GM21723 (cell line): Measurements from ENCODE around the gene SMIM9.
"Not testable (repeated sequence)": the region's sequence is repeated elsewhere in the genome, so short reads cannot be mapped to it uniquely, and the experiment has no call there.

Source experiments
- ATAC-seq: cut with Tn5 transposase; IDR thresholded peaks from one replicate; pipeline ENCODE4 v1.9.1; 2021; ENCODE audit warnings: mild to moderate bottlenecking, moderate library complexity; ENCODE audit not compliant: unreplicated experiment

Gene SMIM9

DNA sequence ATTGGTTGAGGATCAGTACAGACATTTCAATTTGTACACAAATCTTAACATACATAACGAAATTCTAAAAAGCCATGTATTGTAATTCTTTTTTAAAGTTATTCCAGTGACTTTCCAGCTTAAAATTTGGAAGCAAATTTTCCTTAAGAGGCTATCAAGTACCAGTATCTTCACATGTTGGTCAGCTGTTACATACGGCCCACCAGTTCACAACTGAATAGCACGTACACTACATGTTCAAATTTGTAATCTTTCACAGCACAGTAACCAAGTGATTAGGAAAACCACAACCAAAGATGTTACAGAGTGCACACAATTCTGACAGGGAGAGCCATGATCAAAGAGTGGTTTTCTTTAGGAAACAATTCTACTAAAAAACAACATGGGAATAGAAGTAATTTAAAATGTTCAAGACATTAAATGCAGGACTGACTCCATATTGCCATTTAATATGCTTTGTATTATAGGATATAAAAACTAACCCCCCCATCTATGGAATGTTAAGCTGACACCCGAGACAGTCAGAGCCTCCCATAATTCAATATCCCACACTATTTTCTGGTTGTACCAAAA lies 18.1 kb downstream of the SMIM9 start:
- ATAC-seq, result not testable (repeated sequence)

DNA sequence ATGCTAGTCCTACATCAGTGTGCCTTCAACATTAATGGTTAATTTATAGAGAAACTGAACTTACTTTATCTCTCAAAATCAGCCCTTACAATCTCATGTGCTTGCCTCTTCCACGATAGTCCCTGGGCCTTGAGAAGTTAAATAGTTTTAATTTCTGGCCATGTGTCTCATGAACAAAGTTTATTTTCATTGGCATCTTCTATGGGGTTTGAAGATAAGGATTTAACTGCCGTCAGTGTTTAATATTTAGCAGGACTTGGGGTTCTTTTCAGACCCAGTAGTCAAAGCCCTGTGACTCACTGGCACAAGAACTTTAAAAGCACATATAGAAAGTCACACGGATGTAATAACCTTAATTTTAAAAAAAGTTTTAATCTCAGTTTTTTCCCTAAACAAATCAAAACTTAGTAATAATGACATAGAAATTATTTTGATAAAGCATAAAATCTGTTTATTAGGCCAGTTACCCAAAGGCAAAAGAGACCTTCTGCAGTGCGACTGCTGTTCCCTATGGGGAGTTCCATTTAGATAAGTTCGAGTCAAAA lies 19.1 kb downstream of the SMIM9 start:
- no peak for ATAC-seq

DNA sequence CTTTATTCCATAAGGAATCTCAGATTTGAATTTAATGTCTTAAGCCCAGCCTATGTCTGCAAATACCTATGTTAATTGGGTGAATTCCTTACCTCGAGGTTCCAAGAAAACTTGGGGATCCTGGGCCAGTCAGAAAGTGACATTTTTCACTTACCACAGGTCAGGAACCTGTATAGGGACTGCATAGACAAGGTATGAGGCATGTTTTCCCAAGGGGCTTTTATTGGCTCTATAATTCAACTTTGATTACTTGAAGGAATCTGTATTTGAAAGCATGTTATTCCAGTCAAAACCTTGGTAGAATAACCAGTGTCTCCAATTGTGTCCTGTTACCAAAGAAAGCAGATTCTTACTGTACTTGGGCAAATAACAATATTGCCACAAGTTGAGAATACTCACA lies 20.7 kb downstream of the SMIM9 start:
- no peak for ATAC-seq

DNA sequence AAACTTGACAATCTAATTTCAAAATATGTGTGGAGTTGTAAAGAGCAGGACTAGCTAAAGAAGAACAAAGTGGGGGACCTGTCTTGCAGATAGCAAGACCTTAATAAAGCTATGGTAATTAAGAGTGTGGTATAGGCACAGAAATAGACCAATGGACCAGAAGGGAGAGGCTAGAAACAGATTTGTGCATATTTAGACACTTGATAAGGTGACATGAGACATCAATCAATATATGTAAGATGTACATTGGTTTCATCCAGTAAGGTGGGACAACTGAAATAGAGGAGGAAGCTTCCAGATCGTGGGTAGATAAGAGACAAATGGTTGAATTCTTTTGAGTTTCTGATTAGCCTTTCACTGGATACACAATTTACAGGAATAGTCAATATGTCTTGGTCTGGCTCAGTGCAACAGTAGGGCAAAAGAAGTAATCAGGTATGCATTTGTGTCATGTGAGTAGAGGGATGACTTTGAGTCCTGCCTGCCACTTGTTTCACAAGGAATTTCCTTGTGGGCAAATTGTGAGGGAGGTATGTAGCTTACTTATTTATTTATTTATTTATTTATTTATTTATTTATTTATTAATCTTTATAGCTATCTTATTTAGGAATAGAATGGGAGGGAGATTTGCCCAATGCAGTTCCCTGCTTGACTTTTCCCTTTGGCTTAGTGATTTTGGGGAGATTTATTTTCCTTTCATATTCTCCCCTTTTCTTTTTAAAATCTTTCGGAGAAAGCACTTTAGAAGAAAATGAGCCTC lies 21.9 kb downstream of the SMIM9 start:
- no peak for ATAC-seq

DNA sequence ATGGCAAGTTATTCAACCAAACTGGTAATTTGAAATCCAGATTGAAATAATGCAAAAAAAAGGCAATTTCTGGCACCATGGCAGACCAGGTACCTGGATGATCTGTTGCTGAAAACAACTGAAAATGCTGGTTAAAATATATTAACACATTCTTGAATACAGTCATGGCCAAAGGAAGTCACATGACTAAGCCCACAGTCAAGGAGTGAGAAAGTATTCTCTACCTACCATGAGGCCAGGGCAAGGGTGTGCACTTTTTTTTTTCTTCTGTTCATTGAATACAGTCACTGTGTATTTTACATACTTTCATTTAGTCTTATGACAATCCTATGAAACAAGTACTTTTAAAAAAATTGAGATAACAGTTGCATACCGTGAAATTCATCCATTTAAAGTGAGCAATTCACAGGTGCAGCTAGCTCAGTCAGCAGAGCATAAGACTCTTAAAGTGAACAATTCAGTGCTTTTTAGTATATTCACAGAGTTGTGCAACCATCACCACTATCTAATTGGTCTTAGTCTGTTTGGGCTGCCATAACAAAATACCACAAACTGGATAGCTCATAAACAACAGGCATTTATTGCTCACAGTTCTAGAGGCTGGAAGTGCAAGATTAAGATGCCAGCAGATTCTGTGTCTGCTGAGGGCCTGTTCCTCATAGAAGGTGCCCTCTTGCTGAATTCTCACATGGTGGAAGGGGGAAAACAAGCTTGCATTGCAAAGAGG lies 24.4 kb downstream of the SMIM9 start:
- no peak for ATAC-seq

DNA sequence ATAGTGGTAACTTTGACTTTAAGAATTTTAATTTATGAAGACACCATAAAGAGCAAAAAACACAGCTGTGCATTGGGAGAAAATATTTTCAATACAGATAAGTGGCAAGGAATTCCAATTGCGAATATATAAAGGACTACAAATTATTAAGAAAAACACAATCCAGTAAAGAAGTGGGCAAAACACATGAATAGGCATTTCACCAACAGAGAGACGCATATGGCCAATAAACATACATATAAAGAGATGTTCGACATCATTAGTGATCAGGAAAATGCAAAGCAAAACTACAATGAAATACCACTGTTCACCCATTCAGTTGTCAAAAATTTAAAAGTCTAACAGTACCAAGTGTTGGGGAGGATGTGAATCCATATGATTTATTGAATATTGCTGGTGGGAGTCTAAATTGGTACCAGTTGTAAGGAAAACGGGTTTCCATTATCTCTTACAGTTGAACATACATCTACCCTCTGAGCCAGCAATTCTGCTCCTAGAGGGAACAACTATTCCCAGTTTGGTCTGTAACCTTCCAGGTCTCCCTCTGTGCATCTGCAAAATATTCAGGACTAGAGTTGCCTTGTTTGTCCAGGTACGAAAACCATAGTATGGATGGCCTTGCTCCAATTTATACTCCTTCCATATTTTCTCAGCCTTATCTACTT lies 27.5 kb downstream of the SMIM9 start:
- no peak for ATAC-seq

DNA sequence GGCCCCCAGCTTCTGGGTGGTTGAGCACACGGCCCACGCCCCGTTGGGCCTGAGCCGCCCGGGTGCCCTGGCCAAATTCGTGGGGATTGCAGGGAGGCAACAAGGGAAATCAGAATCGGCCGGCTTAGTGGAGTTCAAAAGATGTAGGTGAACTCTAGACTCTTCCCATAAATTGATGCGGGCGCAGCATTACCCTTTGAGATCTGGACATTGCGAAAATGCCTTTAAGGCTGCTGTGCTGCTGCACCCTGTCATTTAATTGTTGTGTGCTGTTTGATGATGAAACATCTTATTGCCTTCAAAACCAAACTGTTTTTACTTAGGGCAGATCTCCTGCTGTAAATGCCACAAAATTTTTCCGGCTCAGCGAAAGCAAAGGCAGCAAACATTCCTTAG lies 28.8 kb downstream of the SMIM9 start:
- no peak for ATAC-seq

DNA sequence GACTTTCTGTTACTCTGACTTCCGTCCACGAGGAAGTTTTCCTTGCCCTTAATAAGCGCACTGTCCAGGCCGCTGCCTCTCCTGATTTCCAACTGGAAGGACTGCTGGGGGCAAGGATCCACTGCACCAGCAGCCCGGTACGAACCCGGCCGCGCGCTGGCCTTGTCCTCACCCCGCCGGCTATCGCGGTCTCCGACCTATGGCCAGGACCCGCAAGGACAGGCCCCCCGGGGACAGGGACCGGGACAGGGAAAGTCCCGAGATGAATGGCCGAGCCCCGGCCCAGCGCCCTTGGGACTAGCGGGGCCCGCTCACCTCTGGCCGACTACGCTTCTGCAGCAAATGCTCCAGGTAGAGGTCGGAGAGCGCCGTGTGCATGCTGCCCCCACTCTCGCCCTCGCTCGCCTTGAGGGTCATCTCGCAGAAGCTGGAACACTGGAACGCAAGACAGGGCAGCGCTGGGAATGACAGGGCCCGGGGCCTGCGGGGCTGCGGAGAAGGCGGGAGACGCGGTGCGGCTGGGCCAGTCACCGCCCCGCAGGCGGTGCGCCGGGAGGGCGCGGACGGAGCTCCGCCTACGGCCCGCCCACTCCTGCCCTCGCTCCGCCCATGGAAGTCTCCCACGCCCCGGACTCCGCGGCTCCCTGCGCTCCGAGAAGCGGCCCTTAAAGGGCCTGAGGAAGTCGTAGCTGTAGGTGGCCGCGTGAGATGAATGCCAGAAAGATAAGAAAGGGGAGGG lies 29.3 kb downstream of the SMIM9 start, which contains the start of gene MPP1:
MPP1 (minus strand) TSS at position 529 of the 739 bp plus-strand sequence; CDS start at position 417, 112 bp downstream.
- ATAC-seq, result peak; percentile 96

DNA sequence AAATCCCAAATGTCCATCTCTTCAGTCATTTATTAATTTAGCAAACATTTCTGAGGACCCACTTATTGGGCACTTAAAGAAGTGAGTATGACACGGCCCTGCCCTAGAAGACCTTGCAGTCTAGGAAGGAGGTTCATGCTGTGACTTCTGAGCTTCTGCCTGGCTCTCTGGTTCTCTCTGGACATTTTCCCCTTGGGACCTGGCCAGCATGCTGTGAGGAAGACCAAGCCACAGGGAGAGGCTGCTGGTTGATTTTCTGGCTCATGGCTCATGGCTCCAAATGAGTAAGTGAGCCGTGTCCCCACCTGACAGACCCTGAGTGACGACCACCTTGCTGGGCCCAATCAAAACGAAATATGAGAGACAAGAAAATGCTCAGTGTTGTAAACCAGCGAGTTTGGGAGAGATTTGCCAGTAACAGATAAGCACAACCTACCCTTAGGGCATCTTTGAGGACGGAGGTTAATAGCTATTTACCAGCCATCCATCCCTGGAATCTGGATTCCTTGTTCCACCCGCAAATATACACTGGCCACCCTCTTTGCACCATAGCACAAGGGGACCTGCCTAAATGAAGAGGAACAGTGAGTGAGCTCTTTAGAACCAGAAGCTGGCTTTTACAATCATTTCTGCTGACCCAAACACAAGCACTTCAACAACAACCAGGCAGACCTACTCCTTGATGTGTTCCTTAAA lies 30.1 kb downstream of the SMIM9 start:
- no peak for ATAC-seq

DNA sequence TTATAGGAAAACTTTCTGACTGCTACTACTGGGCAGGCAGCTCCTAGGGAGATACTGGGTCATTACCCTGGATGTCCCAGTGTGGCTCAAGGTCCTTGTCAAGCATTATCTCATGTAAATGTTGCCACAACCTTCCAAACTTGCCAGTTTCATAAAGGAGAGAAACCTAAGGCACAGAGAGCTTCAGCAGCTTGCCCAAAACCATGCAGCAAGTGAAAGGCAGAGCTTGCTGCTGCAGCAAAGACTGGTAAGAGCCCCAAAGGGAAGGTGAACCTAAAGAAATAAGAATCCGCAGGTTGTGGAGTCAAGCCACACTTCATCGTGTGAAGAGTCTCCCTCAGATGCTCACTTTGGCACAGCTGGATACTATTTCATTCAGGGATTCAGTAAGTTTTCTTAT lies 31.5 kb downstream of the SMIM9 start:
- ATAC-seq, result no peak

DNA sequence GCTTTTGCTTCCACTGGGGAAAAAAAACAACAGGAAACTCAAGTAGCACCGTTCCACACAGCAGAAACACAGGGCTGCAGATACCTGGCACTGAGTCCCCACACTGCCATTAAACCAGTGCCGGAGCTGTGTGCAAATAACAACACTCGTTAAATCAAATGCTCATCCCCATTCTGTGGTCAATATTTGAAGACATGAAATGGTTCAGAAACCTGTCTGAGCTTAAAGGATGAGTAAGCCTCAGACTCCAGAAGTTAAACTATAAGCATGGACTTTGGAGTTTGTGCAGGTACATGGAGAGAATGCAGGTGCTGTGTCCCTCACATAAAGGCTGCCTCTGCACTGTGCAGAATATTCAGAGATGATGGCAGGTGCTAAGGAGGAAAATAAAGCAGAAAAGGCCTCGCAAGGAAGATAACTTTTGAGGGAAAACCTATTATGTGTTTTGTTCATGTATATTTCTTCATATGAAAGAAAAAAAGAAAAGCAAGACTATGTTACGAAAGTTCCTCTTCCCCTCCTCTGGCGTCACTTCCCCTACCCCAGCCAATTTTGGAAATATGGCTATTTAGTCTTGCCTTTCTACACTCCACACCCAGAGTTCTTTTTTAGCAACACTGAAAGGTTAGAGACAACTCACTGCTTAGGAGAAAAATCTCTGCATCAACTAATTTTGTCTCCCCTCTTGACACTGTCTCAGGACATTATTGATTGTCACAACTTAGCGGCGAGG lies 33.8 kb downstream of the SMIM9 start:
- no peak for ATAC-seq

DNA sequence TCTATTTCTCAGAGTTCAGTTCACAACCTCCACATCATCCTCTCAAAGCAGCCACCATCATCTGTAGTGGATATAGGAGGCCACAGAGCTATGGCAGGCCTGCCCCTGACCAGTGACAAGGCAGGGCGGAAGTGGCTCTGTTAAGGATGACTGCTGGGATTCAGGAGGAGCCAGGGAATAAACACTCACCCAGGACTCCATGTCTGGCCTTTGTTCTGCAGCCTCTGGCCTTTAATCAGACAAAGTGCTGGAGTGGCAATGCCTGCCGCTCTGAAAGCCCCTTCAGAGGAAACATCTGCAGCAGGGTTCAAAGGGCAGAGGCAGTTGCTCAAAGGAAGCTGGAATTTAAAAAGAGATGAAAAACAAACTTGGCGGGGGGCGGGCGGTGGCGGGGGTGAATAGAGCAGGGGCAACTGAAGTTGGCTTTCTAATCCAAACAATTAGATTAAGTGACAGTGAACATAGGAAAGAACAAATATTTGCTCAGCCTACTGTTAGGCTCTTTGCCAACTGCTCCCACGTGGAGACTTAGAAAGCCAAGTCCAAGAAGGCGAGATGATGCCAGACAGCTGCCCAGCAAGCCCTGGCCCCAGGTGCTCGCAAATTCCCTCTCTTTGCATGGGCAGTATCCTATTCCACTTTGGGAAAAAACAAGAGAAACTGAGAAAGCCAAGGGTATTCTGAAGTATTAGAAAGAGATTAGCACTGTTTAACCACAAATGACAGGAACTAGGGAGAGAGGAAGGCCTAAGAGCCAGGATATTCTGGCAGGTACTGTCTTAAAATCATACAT lies 34.7 kb downstream of the SMIM9 start:
- ATAC-seq, result no peak

DNA sequence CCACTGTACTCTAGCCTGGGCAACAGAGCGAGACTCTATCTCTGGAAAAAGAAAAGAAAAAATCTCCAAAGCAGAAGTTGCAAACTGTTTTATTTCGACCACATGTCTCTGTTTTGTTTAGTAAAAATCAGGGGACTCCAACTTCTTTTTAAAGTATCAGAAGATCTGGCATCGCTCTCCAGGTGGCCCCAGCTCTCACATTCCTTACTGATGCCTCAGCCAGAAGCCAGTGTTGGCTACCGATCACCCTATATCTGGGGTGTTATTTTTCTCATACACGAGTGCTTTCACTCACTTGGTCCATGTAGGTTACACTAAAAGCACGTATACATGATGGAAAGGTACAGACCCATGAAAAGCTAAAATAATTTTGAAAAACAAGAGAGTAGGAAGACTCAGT lies 37.5 kb downstream of the SMIM9 start:
- ATAC-seq, result no peak

DNA sequence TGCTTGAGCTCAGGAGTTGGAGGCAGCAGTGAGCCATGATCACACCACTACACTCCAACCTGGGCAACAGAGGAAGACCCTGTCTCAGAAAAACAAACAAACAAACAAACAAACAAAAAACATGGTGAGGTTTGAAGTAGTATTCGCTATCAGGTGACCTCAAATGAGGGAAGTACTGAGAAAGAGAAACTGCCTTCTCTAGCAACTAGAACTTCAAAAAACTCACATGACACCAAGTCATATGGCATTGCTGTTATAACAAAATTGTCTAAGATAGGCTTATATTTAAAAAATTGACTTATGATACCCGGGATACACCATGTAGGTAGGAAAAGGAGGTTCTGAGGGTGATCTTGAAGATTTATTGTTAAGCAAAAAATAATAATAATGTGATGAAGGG lies 39.4 kb downstream of the SMIM9 start:
- no peak for ATAC-seq

DNA sequence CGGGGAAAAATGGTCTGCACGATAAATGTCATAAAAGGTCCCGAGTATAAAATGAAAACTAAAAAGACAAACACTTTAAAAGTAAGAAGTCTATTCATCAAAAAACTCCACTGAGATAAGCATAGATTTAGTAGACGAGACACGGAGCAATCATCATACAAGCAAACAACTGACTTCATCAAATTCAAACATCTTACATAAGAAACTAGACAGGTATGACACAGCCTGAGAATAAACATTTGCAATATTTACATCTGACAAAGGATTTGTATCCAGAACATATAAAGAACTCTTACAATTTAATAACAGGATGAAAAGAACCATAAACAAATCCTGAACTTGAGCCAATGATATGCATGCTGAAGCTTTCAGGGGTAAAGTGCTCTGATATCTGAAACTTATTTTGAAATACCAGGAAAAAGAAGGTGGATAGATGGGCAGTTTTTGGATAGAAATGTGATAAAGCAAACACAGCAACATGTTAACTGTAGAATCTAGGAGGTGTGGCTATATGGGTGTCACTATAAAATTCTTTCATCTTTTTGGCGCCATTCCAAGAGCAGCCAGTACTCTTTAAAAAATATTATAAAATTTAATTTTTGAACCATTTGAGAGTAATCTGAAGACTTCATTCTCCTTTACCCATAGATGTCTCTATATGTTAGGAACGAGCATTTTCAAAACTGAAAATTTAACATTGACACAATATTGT lies 41.2 kb downstream of the SMIM9 start:
- no peak for ATAC-seq

DNA sequence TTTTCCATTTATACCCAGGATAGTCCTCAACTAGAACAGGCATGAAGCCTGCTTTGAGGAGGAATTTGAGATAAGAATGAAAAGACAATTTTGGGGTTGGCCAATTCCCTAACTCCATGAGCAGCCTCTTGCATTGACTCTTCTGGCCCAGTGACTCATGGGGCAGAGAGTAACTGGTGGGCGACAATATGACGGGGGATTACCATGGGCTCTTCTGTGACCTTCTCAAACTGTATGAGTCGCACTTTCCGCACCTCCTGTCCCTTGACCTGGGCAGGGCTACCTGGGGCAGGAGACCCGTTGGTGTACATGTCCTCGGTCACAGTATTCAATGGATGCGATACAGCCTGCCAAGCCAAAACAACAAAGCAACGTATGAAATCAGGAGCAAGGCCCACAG lies 42.5 kb downstream of the SMIM9 start:
- no peak for ATAC-seq

DNA sequence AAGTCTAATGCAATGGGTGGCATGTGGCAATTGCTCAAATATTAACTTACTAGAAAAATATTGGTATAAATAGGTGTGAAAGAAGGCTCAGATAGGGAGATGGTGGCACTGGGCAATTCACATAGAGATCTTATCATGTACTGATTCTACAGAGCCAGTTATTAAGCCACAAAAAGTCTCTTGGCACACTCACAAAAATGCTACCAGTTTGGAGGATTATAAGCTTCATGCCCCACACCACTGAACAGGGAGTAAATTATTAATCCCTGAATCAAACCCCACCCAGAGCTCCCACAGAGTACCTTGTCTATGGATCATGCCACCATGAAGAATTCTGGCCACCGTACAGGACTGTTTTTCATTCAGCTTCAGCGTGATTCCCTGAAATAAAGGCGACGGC lies 43.0 kb downstream of the SMIM9 start:
- ATAC-seq, result no peak

DNA sequence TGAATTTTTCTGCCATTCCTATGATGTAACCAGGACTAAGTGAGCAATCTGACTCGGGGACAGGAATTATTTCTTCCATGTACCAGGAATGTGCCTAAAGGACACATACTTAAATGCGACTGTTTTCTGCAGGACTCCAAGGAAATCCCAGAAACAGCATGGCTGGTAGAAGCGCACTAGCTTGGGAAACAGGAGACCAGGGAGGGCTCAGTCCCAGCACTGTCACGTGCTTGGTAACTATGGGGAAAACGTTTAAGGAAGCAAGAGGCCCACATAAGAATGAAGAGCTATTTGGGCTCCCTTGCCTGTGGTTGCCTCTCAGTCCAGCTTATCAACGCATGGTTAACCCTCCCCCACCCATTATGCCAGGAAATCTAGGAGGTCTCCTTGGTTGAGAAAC lies 48.7 kb downstream of the SMIM9 start:
- ATAC-seq, result no peak
